Right ventricle myocardium superior (tissue), 1 donor: Measurements from ENCODE around the gene KCNIP1. TPM values are rescaled to one million over a fixed set of nuclear protein-coding genes. Genes with fewer than 3 reads are reported as not detected.

Experiments used
- ATAC-seq: fragments of 200-7000 bp; cut with Tn5 transposase; one replicate; pipeline ENCODE4 v1.9.1; 2020; ENCODE audit warnings: mild to moderate bottlenecking; ENCODE audit not compliant: poor library complexity
- DNase-seq: peaks from one replicate; pipeline ENCODE4 v3.0.0-alpha.2; 2020
- intact Hi-C: fragments of 100-400 bp; cut with DNase I; formaldehyde crosslinking; loops from one replicate; pipeline ENCODE4 v1.11.2; 2022
- total RNA-seq: library from RNA; stranded (reverse); fragmentation: NEBNext Ultra II Directional; extraction: Animal tissue kit (Norgen Biotek cat#: 25700); gene quantifications from one replicate; pipeline ENCODE4 v1.2.1, GENCODE V29; 2021
- donor health status: DM: no; HTN: yes; CAD: no; lungs with severe emphysema.

Gene KCNIP1
- total RNA-seq, 1 donor from 2014 or later: not detected

GRCh38 chr5:170603578-170604565 lies 100.1 kb downstream of the KCNIP1 start:
- ATAC-seq (peak; percentile 59), DNase-seq (no peak)
- intact Hi-C loops: no loop called here

GRCh38 chr5:170606941-170607340 lies 103.1 kb downstream of the KCNIP1 start:
- intact Hi-C loops: no loop called here
- DNase-seq (no peak), ATAC-seq (no peak)

- ATAC-seq (no peak), DNase-seq (no peak)
- intact Hi-C loops: no loop called here
Measured at GRCh38 chr5:170611449-170612090, 107.8 kb downstream of the KCNIP1 start.

GRCh38 chr5:170612256-170612678 lies 108.4 kb downstream of the KCNIP1 start:
- no peak for DNase-seq
- intact Hi-C loops: no loop called here
- no peak for ATAC-seq

- no peak for DNase-seq
- ATAC-seq: no peak
- intact Hi-C loops: no loop called here
Measured at GRCh38 chr5:170614065-170614490, 110.3 kb downstream of the KCNIP1 start.

GRCh38 chr5:170614720-170615119 lies 110.9 kb downstream of the KCNIP1 start:
- intact Hi-C loops: no loop called here
- DNase-seq (no peak), ATAC-seq (no peak)

- intact Hi-C loops: no loop called here
- DNase-seq (no peak), ATAC-seq (no peak)
Measured at GRCh38 chr5:170617533-170618490, 114.0 kb downstream of the KCNIP1 start.

- ATAC-seq: no peak
- intact Hi-C loops: no loop called here
- no peak for DNase-seq
Measured at GRCh38 chr5:170619869-170620268, 116.0 kb downstream of the KCNIP1 start.

- no peak for ATAC-seq
- DNase-seq: peak; percentile 18
- intact Hi-C loops: no loop called here
Measured at GRCh38 chr5:170622933-170623332, 119.1 kb downstream of the KCNIP1 start.

GRCh38 chr5:170623576-170624181 lies 119.9 kb downstream of the KCNIP1 start:
- ATAC-seq: no peak

GRCh38 chr5:170625221-170626165 lies 121.7 kb downstream of the KCNIP1 start:
- intact Hi-C loops: no loop called here
- ATAC-seq: no peak
- no peak for DNase-seq

More at GRCh38 chr5:170623576-170624181, 119.9 kb downstream of the KCNIP1 start:
- DNase-seq: peak; percentile 56
- intact Hi-C loops: no loop called here

- no peak for DNase-seq
- ATAC-seq: no peak
- intact Hi-C loops: no loop called here
Measured at GRCh38 chr5:170626507-170627150, 122.8 kb downstream of the KCNIP1 start.

- intact Hi-C loops: no loop called here
- no peak for ATAC-seq
Measured at GRCh38 chr5:170627271-170627670, 123.5 kb downstream of the KCNIP1 start.

GRCh38 chr5:170628028-170628427 lies 124.2 kb downstream of the KCNIP1 start:
- intact Hi-C loops: no loop called here
- DNase-seq (no peak), ATAC-seq (no peak)

More at GRCh38 chr5:170627271-170627670, 123.5 kb downstream of the KCNIP1 start:
- no peak for DNase-seq

GRCh38 chr5:170628691-170629565 lies 125.1 kb downstream of the KCNIP1 start:
- DNase-seq (no peak), ATAC-seq (no peak)
- intact Hi-C loops: no loop called here
